Measurements from ENCODE around the gene SLC66A2. TPM values are rescaled to one million over a fixed set of nuclear protein-coding genes. Genes with fewer than 3 reads are reported as not detected.
A peak's percentile ranks its signal among the peaks of the same experiment; 100 is the strongest.

SLC66A2 gene
- total RNA-seq, 1 experiment from 2014 or later: 13.0 TPM

GRCh38 chr18:79857082-79857671, 94.3 kb downstream of the SLC66A2 start:
- no peak overlapping the region for H2BK15ac ChIP-seq (ENCODE audit: low read depth, low read length)

More at GRCh38 chr18:79857082-79857671, 94.3 kb downstream of the SLC66A2 start:
- Histone ChIP-seq H4K20me1 (ENCODE audit: control insufficient read depth, insufficient read depth, insufficient read length) (no peaks in the 10 kb centered on the region), H3K14ac (ENCODE audit: insufficient read depth, low read length) (no peak overlapping the region), H3K23ac (ENCODE audit: insufficient read length, low read depth, low read length) (no peak overlapping the region), H3K79me1 (ENCODE audit: insufficient read depth, low read depth, low read length, poor library complexity, severe bottlenecking) (no peaks in the 10 kb centered on the region), H2AK5ac (ENCODE audit: insufficient read length, low read length) (no peak overlapping the region), H4K91ac (ENCODE audit: insufficient read length, low read depth, low read length) (no peak overlapping the region), H3K79me2 (ENCODE audit: insufficient read depth, low read length) (no peaks in the 10 kb centered on the region), H4K8ac (replicated peaks; ENCODE audit: insufficient read length, low read depth, low read length) (no peak overlapping the region), H3K27ac (ENCODE audit: insufficient read length, low read depth, low read length) (no peak overlapping the region), H3K27me3 (ENCODE audit: insufficient read depth, low read length) (no peaks in the 10 kb centered on the region), H2BK20ac (ENCODE audit: low read depth, low read length, poor library complexity, severe bottlenecking) (no peak overlapping the region), H2BK120ac (ENCODE audit: low read depth, low read length, poor library complexity, severe bottlenecking) (no peak overlapping the region), H2BK5ac (ENCODE audit: insufficient read length, low read length) (no peak overlapping the region), H3K23me2 (ENCODE audit: insufficient read length, low read depth, low read length, poor library complexity, severe bottlenecking) (no peaks in the 10 kb centered on the region), H3K9ac (ENCODE audit: extremely low read depth, insufficient read length, low read length) (no peak overlapping the region), H2AFZ (ENCODE audit: low read length) (no peak overlapping the region), H3K4me2 (ENCODE audit: insufficient read depth, insufficient read length, low read length) (no peak overlapping the region), H3K9me3 (ENCODE audit: control insufficient read depth, low read depth, low read length) (no peaks in the 10 kb centered on the region), H3K4me1 (ENCODE audit: insufficient read depth, low read length) (no peaks in the 10 kb centered on the region), H3K4ac (ENCODE audit: low read depth, low read length) (no peak overlapping the region), H3K56ac (ENCODE audit: insufficient read length, low read depth, low read length) (no peak overlapping the region), H3K18ac (ENCODE audit: insufficient read length, low read depth, low read length) (no peak overlapping the region), H3T11ph (ENCODE audit: low read length) (no peak overlapping the region), H2BK12ac (ENCODE audit: insufficient read length, low read depth, low read length) (no peak overlapping the region), H4K5ac (ENCODE audit: insufficient read length, low read depth, low read length) (no peak overlapping the region)
- no peaks in the 10 kb centered on the region for H3K36me3 Mint-ChIP-seq (ENCODE audit: insufficient read depth in 1 of 3, low read depth in 3 of 3)
- H3K27ac Mint-ChIP-seq: peak overlapping the region in 1 of 3 experiments; percentile 69; a peak in 2 of 7 replicates
- peaks cover 5 to 6% of the 10 kb centered on the region in 2 experiments; a peak in 3 of 4 replicates for H3K4me1 Mint-ChIP-seq
- DNase-seq: no peak
- peak overlapping the region in 1 of 2 experiments; percentile 31; a peak in 1 of 5 replicates for H3K4me3 Mint-ChIP-seq
- no CpG with 5 or more reads among the region's 14 CpGs for WGBS (ENCODE audit: extremely low coverage, insufficient read length, low lambda C conversion rate)
- peaks cover 38% of the 10 kb centered on the region for H3K27me3 Mint-ChIP-seq (ENCODE audit: low read depth)
- no peaks in the 10 kb centered on the region; a peak in 1 of 5 replicates for H3K9me3 Mint-ChIP-seq
- no peak for TF ChIP-seq CTCF (conservative IDR thresholded peaks at IDR 0.05)
